Measurements from ENCODE around the gene RAP2C. TPM values are rescaled to one million over a fixed set of nuclear protein-coding genes. Genes with fewer than 3 reads are reported as not detected.

Gene RAP2C
- total and polyA plus RNA-seq, 2 donors (not counting 3 experiments of a cell fraction or from before 2014, with no cell fraction given) = 5.5 to 22.2 TPM

GRCh38 chrX:132187451-132187850 is 31.8 kb downstream of the RAP2C start:
- no peak overlapping the region for H3K9ac ChIP-seq (replicated peaks; ENCODE audit: extremely low read depth, insufficient read depth, low read length)
- FAIRE-seq = peak; percentile 63
- ChIA-PET CTCF (no interaction called here), POLR2A (interaction anchor here (0.5 kb wide), 1 partner anchor 304 kb away, joined by 3 read pairs; no protein-coding TSS in a partner anchor)
- no peaks in the 10 kb centered on the region for H3K36me3 ChIP-seq (ENCODE audit: control insufficient read depth in 2 of 2, extremely low read depth in 1 of 2, insufficient read depth in 2 of 2, low read length in 2 of 2)
- no peaks in the 10 kb centered on the region for H3K9me3 ChIP-seq (replicated peaks; ENCODE audit: control insufficient read depth, insufficient read depth, low read length)
- DNase-seq (ENCODE audit: low read depth, low spot score) = peak; percentile 73
- H3K4me2 ChIP-seq (ENCODE audit: insufficient read depth, low read length) = peak overlapping the region; percentile 25
- no peak overlapping the region for H2AFZ ChIP-seq (ENCODE audit: low read depth, low read length)
- peak overlapping the region; percentile 52 for H3K27ac ChIP-seq (ENCODE audit: insufficient read depth, low read depth, low read length)
- H3K27me3 ChIP-seq (ENCODE audit: control insufficient read depth in 2 of 2, insufficient read depth in 2 of 2, low read length in 2 of 2) = no peaks in the 10 kb centered on the region
- H3K9me1 ChIP-seq (replicated peaks; ENCODE audit: control insufficient read depth, extremely low read depth, insufficient read depth, low read length) = no peaks in the 10 kb centered on the region
- BruUV-seq (replicated peaks) = no TSS peak
- no peaks in the 10 kb centered on the region for H3K79me2 ChIP-seq (ENCODE audit: control insufficient read depth, insufficient read depth, low read length)
- TF ChIP-seq MYC (IDR thresholded peaks at IDR 0.05; ENCODE audit: low read depth, low read length) (no peak), CTCF (IDR thresholded peaks at IDR 0.05; ENCODE audit: extremely low read depth in 1 of 2, insufficient read depth in 1 of 2, low read depth in 1 of 2, low read length in 2 of 2) (no peak), POLR2AphosphoS5 (IDR thresholded peaks at IDR 0.05; ENCODE audit: insufficient read depth, low read depth, low read length) (no peak), FOS (IDR thresholded peaks at IDR 0.05; ENCODE audit: borderline replicate concordance, insufficient read depth, low read length) (no peak), POLR2A (IDR thresholded peaks at IDR 0.05; ENCODE audit: low read depth, low read length) (no peak), GATA2 (IDR thresholded peaks at IDR 0.05; ENCODE audit: insufficient read depth, insufficient read length, low read depth, low read length) (no peak), JUN (IDR thresholded peaks at IDR 0.05; ENCODE audit: borderline replicate concordance, insufficient read depth, insufficient read length, low read depth) (no peak), MAX (IDR thresholded peaks at IDR 0.05; ENCODE audit: insufficient read depth, insufficient read length) (no peak), EZH2 (IDR thresholded peaks at IDR 0.05; ENCODE audit: borderline replicate concordance, low read depth, low read length, severe bottlenecking) (no peak)
- dilution Hi-C loops (cut with MboI; ENCODE audit: extremely low pct_ligation_motif_present, low sequenced_read_pairs) (no loop called here), intact Hi-C loops (cut with micrococcal nuclease) (loop anchor here (1.0 to 2.0 kb wide), 2 partner anchors 13 to 30 kb away; no protein-coding TSS in a partner anchor)
- H4K20me1 ChIP-seq (replicated peaks; ENCODE audit: control insufficient read depth, extremely low read depth, insufficient read depth, low read length) = no peaks in the 10 kb centered on the region
- no peak overlapping the region for H3K4me3 ChIP-seq (replicated peaks in 1 of 3; ENCODE audit: insufficient read depth in 1 of 3, low read depth in 1 of 3, low read length in 3 of 3)
- peaks cover 21% of the 10 kb centered on the region for H3K4me1 ChIP-seq (ENCODE audit: control insufficient read depth, extremely low read depth, insufficient read depth, low read length)
